Kidney capillary endothelial cell (primary cell): ENCODE results near the gene ROPN1.

ENCODE experiments used
- DNase-seq: peaks from one replicate; pipeline ENCODE4 v3.0.0-alpha.2; 2018; ENCODE audit warnings: low spot score

ROPN1 gene

GRCh38 chr3:123948449-123948848 lies 43.5 kb downstream of the ROPN1 start:
- no peak for DNase-seq

DNA sequence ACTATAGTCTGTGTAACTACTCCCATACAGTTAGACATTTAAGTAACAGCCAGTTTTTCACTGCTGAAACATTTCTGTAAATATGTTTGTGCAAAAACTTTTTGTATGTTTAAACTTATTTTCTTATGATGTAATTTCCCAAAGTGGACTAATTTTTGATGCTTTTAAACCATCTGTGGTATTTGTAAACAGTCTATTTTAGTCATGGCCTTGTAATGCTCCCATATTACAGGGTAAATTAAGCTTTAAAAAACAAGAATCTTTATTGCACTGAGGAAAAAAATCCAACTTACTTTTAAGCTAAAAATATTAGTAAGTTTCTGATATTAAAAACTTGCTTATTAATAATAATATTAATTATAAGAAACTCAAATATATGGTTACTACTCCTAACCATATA lies 44.4 kb downstream of the ROPN1 start:
- DNase-seq, result no peak

DNA sequence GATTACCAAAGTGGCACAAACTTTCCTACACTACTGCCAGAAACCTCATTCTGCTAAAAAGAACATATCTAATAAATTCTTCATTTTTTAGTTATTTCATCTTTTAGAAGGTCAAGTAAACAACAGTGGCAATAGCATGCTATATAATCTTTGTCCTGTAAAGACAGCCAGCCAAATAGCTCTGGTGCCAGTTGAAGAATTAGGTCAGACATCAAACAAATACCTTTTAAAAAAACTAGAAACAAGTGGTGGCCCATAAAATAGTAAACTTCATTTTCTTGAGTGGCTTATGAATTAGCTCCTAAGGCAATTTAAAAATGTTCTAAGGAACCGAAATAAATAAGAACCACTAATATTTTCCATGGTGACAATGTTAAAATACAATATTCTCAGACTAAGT lies 50.4 kb downstream of the ROPN1 start:
- DNase-seq, result no peak

GRCh38 chr3:123941121-123941520 lies 50.8 kb downstream of the ROPN1 start:
- no peak for DNase-seq

DNA sequence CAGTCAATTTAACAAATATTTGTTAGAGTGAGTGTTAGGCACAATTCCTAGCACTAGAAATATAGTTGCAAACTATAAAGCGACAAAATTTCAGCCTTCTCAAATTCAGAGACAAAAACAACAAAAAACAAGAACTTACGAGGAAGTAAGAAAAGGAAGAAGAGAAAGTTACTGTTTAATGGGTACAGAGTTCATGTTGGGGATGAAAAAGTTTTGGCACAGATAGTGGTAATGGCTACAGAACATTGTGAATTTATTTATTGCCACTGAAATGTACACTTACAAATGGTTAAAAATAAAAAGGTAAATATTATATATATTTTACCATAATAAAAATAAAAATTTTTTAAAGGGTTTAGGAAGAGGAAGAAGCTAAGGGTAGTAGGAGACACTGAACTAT lies 52.2 kb downstream of the ROPN1 start:
- DNase-seq, result no peak

- DNase-seq, result no peak
These were observed 55.5 kb downstream of the ROPN1 start for GRCh38 chr3:123936400-123936799.

DNA sequence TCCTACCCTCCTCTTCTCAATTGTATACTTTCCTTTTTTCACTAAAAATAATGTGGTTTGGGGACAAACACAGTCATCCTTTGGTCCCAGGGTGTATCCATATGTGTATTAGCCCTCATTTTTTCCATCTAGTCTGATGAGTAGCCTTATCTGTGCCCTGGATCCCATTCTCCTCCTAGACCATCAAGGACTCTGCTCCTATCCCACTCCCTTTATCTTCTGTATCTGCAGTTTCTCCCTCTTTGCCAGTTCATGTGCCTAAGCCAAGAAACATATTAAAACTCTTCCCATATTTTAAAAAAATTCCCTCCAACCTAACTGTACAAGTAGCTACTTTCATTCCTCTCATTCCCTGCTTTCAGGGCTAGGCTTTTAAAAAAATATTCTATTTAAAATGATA lies 56.1 kb downstream of the ROPN1 start:
- no peak for DNase-seq

DNA sequence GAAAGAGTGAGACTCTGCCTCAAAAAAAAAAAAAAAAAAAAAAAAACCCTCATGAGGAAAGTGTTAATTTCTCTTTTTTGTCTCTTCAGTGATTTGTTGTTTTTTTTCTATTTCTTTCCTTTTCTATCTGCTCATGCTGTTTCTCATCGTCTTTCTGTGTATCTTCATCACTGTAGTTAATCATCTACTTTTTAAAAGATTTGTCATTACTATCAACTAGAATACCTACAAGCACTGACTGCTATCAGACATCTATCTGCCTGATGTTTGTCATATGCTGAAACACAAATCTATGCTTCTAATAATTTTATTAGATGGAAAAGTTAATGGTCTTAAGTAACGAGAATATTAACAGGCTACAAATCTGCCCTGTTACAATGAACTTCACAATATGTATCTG lies 57.7 kb downstream of the ROPN1 start:
- DNase-seq, result no peak

DNA sequence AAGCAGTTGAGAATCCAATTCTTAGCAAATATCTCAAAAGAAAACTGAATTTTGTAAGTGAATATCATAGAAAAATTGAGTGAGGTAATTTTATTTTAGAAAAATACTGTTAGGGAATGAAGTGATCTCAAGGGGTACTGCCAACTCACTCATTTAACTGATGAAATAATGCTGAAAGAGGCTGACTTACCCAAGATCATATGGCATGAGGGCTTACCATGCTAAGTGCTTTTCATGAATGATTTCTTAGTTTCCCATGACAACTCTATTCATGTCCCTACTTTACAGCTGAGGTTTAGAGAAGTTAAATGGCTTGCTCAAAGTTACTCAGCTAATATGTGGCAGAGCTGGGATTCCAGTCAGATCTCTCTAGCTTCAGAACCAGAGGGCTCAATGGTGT lies 61.5 kb downstream of the ROPN1 start:
- DNase-seq, result no peak

DNA sequence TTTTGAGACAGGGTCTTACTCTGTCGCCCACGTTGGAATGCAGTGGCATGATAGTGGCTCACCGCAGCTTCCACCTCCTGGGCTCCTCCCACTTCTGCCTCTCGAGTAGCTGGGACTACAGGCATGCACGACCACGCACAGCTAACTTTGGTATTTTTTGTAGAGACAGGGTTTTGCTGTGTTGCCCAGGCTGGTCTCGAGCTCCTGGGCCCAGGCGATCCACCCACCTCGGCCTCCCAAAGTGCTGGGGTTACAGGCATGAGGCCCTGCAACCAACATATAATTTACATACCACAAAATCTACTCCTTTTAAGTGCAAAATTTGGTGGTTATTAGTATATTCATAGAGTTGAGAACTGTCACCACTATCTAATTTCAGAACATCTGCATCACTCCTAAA lies 62.6 kb downstream of the ROPN1 start:
- no peak for DNase-seq

GRCh38 chr3:123926396-123926795 lies 65.5 kb downstream of the ROPN1 start:
- DNase-seq, result no peak

GRCh38 chr3:123920868-123921267 lies 71.1 kb downstream of the ROPN1 start:
- no peak for DNase-seq

- DNase-seq, result no peak
These were observed 71.5 kb downstream of the ROPN1 start for GRCh38 chr3:123920383-123920782.

GRCh38 chr3:123919353-123919752 lies 72.6 kb downstream of the ROPN1 start:
- DNase-seq, result no peak
